GM23248 (cell line): ENCODE measurements around the gene STRIP1.

Experiments
- EZH2 ChIP-seq: fragments of 200-600 bp; sonication (generic); IDR thresholded peaks from 2 replicates; pipeline ENCODE4 v1.6.1; 2018; ENCODE audit warnings: antibody characterized with exemption, mild to moderate bottlenecking; ENCODE audit not compliant: insufficient read depth, poor library complexity, severe bottlenecking
- EZH2phosphoT487 ChIP-seq: fragments of 200-600 bp; sonication (generic); IDR thresholded peaks from 2 replicates; pipeline ENCODE4 v1.6.1; 2018; ENCODE audit warnings: antibody characterized with exemption, moderate library complexity, mild to moderate bottlenecking, low read depth; ENCODE audit not compliant: insufficient read depth

GRCh38 chr1:110008971-110009565, 25.4 kb upstream of the STRIP1 start:
- no peak for TF ChIP-seq EZH2phosphoT487
- TF ChIP-seq EZH2, result no peak
